Measurements from ENCODE around the gene CLDN7.
"Not testable (repeated sequence)": the region's sequence is repeated elsewhere in the genome, so short reads cannot be mapped to it uniquely, and the experiment has no call there.

The CLDN7 gene

DNA sequence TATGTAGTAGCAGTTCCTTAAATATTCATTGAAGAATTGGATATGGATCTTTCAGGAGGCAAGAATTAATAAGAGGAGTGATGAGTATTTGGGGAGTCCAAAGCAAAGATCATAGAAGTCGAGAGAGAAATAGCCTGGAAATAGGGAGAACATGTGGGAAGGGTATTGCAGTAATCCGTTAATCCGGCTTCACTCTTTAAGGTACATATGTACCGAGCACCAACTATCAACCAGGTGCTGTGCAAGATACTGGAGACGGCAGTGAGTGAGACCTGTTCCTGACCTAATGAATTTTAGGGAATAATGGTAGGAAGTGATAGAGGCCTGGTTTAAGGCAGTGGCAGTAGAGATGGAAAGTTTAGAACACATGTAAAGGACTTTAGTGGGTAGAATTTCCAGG, 9.2 kb downstream of the CLDN7 start:
- DNase-seq (ENCODE audit: low spot score): no peak

DNA sequence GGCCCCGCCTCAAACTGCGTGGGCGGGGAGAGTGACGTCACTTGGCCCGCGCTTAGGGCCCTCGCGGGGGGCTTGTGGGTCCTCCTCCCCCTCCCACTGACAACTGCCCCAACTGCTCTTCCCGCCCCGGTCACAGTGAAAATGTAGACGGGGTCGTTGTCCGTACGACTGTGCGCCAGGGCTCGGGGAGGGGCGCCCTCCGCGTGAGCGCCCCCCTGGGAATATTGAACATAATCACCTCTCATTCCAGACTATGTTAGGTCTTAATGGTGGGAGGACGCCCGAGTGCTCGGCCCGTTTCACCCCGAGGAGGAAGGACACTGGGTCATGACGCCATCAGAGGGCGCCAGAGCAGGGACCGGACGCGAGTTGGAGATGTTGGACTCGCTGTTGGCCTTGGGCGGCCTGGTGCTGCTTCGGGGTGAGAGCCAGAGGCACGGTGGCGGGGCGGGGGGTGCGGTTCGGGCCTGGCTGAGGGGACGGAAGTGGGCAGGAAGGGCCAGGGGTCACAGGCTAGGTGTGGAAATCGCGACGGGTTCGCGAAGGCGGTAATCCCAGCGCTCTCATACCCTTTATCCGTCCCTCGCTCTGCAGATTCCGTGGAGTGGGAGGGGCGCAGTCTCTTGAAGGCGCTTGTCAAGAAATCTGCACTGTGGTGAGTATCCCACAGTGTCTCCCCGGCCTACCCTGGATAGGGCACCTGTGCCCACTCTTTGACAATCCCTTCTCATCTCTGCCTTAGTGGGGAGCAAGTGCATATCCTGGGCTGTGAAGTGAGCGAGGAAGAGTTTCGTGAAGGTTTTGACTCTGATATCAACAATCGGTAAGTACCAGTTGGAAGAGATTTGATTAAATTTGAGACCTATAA, 9.9 kb downstream of the CLDN7 start, which contains the start of gene ELP5:
Gene ELP5 (plus strand): TSS at position 40 of the 868 bp plus-strand sequence. CDS start 336 bp downstream, at position 376.
- DNase-seq (ENCODE audit: low spot score): peak; percentile 85

DNA sequence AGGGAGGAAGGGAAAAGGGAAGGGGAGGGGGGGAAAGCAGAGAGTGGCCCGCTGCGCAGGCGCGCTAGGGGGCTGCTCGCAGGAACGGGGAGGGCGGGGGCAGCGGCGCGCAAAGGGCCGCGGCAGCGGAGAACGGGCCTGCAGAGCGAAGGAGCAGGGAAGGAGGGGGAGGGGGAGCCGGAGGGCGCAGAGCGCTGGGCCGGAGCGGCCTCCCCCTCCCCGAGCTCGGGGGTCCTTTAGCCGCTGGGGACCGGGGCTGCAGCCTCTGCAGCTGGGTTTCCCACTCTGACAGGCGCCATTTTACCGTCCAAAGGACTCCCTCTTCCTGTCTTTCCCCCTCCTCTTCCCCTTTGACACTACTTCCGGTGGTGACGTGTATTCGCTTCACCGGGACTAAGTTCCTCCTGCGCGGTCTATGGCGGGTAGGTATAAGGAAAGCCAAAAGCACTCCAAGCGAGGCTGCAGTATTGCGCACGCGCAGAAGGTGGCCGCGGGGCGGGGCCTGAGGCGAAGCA, 10.6 kb downstream of the CLDN7 start, which contains the start of gene CTDNEP1:
Gene CTDNEP1 (minus strand): TSS at position 74 of the 515 bp plus-strand sequence. CDS start 438 bp downstream, outside the sequence.
- peak; percentile 90 for DNase-seq (ENCODE audit: low spot score)

DNA sequence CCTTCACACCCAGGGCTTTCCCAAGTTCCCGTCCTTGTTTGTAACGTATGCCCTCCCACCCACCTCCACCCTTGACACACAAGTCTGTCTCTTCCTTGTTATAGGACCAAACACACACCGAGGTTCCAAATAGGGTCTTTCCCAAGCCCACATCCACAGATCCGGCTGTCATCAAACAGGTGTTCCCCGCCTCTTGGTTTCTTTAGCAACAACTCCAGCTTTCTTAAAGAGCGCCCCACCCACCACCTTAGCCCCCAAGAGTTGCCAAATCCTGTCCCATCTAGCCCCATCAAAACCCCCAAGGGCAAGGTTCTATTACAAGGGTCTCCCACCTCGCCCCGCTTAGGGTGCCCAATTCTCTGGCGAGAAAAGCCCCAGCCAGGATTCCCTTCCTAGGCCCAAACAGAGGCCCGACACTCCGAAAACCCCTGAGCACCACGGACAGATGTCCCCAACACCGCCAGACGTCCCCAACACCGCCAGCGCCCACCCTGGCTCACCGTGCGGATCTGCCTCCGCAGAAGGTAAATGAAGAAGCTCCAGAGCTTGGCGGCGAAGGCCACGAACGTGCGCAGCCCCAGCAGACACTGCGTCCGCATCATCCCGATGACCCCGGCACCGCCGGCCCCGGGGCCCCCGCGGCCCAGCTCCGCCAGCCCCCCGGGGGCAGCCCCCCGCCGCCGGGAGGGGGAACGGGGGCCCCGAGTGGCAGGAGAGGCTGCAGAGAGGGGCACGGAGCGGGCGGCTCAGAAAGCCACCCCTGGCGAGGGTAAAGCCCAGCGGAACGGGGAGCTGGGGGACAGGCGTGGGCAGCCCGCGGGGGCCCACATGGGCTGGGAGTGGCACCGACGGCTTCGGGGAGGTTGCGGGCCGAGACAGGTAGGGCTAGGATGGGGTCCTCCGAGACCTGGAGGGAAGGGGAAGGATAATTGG, 11.3 kb downstream of the CLDN7 start:
- DNase-seq (ENCODE audit: low spot score): no peak

DNA sequence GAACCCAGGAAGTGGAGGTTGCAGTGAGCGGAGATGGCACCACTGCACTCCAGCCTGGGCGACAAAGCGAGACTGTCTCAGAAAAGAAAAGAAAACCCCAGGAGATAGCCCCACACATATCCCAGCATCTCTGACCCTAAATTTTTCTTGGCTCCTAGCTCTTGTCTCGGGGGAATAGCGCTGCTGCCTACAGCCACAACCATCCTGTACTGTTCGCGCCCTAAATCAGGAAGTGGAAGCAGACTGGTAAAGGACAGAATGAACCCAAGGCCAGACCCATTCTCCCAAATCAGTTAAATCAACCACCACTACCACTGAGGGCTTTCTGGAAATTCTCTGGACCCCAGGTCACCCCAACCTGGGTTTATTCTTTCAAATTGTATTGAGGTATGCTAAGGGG, 12.4 kb downstream of the CLDN7 start:
- DNase-seq (ENCODE audit: low spot score): no peak

DNA sequence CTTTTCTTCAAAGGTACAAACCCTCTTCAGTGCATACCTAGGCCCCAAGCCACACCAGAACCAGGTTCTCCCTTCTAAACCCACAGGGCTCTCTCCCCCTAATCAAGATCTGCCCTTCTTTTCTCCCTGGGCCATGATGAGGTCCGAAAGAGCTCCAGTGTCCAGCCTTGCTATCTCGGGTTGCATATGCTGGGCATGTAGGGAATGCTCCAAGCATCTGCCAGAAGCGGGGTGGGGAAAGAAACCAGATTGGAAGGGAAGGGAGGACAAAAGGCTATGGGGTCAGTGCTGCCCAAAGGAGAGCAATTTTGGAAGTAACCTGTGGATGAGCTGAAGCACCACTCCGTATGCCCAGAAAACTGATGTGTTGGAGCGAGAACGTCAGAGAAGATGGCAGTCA, 13.1 kb downstream of the CLDN7 start:
- DNase-seq (ENCODE audit: low spot score): no peak

DNA sequence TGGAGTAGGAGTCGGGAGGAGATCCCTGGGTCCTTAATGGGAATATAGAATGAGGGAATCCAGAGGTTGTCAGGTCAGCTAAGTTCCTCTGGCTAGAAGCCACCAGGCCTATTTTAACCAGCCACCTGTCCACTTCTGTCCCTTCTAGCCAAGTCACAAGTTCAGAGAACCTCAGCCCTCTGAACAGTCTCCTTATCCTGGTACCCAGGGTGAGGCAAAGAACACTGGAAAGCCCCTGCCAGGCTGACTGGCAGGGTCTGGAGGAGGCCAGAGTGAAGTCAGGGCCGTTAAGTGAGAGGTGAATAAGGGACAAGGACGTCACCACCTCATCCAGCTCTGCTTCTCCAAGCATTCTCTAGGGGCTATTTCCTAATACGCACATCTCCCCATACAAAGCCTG, 13.5 kb downstream of the CLDN7 start:
- no peak for DNase-seq (ENCODE audit: low spot score)

DNA sequence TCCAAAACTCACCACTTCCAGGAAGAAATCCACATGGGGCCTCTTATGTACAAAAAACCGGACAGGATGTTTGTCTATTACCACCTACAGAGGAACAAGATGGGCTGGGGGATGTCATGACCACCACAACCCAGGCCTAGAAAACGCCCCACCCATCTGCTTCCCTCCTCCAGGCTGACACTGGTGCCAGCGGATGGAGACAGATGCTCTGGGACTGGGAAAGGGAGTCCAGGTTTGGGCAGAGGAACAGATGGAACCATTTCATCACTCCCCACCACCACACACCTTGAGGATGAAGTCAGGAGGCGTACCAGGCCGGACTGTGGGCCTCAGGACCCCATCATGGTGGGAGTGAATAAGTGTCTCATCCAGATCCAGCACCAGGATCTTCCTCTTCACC, 15.5 kb downstream of the CLDN7 start:
- DNase-seq (ENCODE audit: low spot score): no peak

DNA sequence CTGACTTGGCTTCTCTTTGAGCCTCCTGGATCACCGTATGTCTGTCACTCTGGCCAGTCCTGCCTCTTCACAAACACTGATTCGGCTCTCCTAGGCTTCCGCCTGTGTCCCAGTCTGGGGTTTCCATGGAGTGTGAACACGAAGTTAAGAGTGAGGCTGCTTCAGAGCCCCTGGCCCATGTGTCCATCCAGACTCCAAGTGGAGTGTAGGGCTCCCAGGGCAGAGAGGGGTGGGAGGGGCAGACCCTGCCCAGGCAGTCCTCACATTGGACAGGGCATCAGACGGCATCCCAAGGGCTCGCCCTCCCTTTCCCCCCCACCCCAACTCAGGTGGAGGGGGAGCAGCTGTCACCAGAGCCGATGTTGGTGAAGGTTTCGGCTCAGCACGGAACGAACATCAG, 18.4 kb downstream of the CLDN7 start:
- not testable (repeated sequence) for DNase-seq (ENCODE audit: low spot score)

DNA sequence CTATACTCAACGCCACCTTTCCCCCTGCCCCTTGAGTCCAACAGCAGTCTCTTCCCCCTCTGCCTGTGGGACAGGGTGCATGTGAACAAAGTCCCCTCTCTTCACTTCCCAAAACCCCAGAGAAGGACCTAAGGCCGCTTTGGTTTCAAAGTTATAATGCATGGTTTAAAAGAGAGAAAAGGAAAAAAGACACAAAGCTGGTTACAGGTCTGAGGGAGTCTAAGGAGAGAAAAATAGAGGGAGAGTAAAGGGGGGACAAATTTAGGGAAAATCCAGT, 18.9 kb downstream of the CLDN7 start:
- DNase-seq (ENCODE audit: low spot score): no peak

DNA sequence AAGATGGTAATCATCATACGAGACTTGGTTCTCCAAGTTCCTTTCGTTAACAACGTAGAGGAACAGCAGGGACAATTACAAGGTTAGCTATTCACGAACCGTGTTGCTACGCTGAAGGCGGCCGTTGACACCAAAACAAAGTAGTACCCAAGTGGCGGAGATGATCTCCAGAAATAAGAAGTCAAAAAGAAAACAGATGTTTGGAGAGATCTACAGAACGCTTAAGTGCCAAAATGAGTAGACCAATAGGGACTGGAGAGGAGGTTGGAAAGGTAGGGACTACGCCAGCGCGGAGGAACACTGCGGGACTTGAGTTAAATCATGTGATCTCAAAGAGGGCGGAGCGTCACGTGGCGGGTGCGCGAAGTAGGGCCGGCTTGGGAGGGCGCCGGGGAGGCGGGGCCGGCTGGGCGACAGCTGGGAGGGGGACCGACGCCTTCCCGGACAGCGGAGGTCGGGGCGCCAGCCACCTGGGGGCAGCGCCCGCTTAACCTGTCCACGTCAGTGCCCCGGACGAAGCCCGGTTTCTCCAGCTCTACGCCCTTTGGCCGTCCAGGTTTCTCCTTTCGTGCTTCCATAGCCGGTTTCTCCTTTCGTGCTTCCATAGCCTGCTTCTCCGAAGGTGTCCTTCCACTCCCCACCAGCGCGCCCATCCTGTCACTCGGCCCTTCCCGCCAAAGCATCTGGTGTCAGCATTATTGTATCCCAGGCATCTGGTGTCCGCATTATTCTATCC, 19.4 kb downstream of the CLDN7 start:
- peak; percentile 94 for DNase-seq (ENCODE audit: low spot score)

DNA sequence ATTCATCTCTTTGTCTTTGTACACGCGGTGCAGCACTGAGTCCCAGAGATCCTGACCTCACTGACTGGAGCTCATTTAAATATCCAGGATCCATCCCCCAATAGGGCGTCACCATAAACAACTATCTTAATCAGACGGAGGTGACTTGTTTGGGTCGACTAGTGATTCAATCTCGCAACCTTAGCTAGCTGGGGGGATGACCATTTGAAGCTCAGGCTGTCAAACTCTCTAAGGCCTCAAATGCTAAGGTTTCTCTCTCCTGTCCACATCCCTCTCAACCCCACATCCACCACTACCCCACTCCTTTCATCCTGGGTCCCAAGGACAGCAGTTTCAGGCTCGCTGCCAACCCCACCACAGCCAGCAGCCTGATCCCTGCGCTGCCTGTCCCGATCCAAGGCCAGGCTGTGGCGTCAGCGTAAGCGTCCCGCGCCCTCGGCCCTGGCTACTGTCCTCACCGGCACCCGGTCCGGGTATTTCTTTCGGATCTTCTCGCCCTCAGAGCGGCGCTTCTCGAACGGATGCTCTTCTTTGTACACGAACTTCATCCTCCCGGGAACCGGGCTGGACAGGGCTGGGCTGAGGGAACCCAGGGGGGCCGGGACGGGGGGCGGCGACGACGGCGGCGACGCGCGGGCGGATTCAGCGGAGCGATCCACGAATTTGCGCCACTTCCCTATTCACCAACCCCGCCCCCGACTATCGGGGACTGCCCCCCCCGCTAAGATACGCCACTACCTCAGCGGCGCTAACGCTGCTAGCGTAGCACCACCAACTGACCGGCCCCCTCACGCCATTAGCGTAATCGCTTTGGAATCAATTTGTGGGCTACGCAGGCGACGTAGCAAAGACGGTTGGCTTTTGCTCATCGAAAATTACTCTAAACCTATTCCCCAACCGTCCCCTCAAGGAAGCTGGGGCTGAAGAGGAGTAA, 20.2 kb downstream of the CLDN7 start, which contains the start of gene GABARAP:
Gene GABARAP (minus strand): TSS at position 667 of the 934 bp plus-strand sequence. CDS start 119 bp downstream, at position 548.
- peak; percentile 67 for DNase-seq (ENCODE audit: low spot score)

DNA sequence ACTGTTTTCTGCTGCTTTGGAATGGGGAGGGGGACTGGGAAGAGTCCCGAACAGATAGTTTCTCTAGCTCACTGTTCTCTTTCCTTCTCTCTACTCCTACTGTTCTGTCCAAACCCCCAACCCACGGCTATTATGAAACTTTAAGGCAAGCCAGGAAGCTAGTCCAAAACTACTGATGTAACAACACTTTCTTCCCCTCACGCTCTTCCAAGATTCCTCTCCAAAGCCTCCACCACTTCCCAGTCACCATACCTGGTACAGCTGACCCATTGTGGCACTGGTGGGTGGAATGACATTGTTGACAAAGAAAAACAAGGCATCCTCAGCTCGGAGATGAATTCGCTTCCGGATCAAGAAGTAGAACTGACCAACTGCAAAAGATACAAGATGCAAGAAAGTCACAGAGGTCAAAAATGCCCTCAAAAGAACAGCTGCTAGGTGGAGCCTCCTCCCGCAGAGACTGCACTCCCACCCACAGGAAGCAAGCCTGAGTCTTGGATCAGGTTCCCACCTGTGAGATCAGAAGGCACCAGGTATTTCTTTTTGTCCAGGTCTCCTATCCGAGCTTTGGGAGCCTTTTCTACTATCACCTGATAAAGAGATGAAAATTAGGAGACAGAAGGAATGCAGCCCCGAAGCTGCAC, 21.1 kb downstream of the CLDN7 start:
- DNase-seq (ENCODE audit: low spot score): no peak

DNA sequence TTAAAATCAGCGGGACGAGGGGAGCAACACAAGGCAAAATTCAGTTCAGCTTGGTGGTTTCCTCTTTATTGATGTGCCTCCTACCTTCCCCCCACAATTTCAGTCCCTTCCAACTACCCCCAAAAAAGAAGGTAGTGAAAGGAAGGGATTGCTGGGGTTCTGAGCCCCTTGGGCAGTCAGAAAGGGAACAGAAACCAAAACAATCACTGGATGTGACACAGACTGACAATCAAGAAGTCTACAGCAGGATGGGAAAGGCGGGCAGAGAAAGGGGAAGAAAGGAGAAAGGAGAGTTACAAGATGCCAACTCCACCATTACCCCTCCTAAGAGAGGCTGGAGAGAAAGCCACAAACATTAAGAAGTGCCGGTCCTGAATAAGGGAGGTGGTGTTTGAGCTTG, 21.9 kb downstream of the CLDN7 start:
- no peak for DNase-seq (ENCODE audit: low spot score)

DNA sequence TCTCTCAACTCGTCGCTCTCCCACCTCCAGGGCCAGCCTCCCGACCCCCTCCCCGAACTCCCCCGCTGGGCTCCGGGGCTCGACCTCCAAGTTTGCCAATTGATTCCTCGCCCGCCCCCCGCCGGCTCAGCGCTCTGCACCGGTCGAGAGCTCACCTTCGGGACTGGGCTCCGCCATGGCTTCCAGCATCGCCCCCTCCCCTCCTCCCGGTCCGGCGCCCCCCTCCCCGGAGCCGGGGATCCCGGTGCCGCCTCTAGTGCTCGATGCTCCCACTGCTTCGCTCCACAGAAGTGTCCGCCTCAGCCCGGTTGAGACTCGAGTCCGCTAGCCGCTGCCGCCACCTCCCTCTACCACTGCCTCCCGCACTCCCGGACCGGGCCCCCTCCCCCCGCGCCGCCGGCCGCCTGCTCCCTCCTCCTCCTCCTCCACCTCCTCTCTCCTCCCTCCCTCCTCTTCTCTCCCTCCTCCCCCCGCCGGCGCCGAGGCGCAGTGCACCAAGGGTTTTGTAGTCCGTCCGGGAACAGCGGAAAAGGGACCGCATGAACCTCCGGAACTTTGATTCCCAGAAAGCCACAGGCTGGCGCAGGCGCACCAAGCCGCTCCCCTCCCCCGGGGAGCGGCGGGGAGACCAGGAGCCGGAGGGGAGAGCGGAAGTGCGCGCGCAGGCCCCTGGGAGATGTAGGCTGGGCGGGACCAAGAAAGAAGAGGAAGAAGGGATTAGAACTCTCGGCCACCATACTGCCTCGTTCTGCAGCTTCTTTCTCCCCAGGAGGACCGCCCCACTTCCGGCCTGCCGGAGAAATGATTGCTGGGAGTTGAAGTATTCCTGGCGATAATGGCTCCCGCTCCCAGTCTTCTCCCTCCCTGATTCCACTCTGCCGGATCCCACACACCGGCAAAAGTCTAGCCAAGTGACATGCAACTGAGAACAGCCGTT, 22.9 kb downstream of the CLDN7 start, which contains the start of gene PHF23:
Gene PHF23 (minus strand): TSS at position 367 of the 937 bp plus-strand sequence. CDS start 178 bp downstream, at position 189.
- DNase-seq (ENCODE audit: low spot score): peak; percentile 90

DNA sequence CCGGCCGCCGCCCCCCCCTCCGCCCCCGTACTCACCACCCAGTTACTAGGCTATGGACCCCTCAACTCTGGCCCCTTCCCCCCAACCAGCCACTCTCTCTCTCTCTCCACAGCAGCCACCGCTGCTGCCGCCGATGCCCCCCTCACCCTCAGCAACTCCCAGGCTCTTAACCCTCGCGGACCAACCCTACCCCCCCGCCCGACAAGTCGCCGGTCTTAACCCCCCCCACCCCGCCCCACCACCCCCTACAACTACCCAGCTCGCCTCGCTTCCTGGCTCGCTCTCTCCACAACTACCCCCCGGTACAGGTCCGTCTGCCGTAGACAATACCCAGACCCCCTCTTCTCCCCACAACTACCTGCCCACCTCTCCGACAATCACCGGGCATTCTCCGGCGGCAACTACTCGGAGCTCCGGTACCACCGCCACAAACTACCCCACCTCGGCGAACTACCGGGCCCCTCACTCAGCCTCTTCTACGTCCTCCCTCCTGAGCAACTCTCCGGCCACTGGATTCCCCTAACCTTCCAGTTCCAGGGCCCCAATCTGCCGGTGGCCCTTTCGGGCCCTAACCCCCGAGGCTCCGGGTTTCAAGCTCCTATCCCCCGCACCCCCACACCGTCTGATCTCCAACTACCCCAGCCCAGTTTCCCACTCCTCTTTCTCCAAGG, 23.7 kb downstream of the CLDN7 start:
- no peak for DNase-seq (ENCODE audit: low spot score)

DNA sequence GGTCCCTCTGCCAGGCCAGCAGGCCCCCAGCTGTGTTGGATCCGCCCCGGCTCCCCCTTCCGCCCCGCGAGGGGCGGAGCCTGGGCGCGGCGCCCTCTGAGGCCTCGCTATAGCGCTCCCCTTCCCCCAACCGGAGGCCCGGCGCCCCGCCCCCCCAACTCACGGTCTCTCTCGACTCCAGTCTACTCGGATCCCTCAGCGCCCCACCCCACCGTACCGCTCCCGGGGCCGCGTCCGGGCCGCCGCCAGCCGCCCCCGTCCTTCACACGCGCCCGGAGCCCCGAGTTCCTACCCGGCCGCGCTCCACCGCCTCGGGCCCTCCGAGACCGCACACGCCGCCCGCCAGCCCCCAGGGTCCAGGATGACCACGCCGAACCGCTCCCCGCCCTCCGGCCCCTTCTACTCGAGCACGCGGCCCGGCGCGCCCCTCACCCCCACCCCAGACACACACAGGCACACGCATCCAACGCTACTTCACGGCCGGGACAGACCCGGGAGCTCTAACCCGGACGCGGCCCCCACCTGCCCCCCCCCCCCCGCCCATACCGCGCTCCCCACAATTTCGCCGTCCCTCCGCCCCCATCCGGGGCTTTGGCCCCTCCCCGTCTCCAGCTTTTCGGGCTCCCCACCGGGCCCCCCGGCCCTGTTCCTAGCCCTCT, 24.4 kb downstream of the CLDN7 start:
- DNase-seq (ENCODE audit: low spot score): peak; percentile 79

DNA sequence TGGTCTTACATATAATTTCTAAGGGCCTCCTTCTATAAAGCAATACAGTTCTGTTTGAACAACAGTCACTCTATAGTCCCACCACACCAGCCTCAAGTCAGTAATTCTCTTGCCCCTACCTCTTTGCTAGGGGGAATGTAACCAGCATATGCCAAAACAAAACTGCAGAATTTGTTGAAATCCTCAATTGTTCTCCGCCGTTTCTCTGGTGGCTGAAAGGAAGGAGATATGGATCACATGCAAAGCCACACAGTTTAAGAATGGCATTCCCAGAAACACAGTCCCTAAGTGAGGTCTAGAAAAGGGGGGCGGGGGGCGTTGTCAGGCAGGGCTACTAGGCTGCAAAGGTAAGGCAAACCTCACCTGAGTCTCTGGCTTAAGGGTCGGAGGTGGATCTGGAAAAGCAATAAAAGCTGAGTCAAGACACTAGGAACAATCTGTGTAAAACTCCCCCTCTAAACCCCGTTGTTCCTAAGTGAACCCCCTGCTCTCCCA, 25.0 kb downstream of the CLDN7 start:
- no peak for DNase-seq (ENCODE audit: low spot score)
